GM19372 (cell line): ENCODE data around the gene SLC30A3.
"Not testable (repeated sequence)": the region's sequence is repeated elsewhere in the genome, so short reads cannot be mapped to it uniquely, and the experiment has no call there.

Experiments used
- ATAC-seq: cut with Tn5 transposase; IDR thresholded peaks from one replicate; pipeline ENCODE4 v1.9.1; 2021; ENCODE audit warnings: mild to moderate bottlenecking, low read depth, moderate library complexity; ENCODE audit not compliant: unreplicated experiment

SLC30A3 gene

GRCh38 chr2:27262379-27263286 lies at the start of gene SLC30A3:
Gene SLC30A3, minus strand, starts transcription at chr2:27263047. Its CDS starts 141 bp downstream, at chr2:27262906.
- peak; percentile 54 for ATAC-seq

GRCh38 chr2:27312152-27312551 lies 49.3 kb upstream of the SLC30A3 start:
- no peak for ATAC-seq

- ATAC-seq: no peak
These were observed 46.8 kb upstream of the SLC30A3 start for GRCh38 chr2:27309651-27310050.

GRCh38 chr2:27308359-27308881 lies 45.6 kb upstream of the SLC30A3 start, which contains the start of gene UCN:
Gene UCN, minus strand, starts transcription at chr2:27308445. Its CDS starts 550 bp downstream, at chr2:27307895.
- ATAC-seq: no peak

- no peak for ATAC-seq
These were observed 44.9 kb upstream of the SLC30A3 start for GRCh38 chr2:27307545-27308358.

GRCh38 chr2:27307287-27307544 lies 44.4 kb upstream of the SLC30A3 start:
- ATAC-seq: no peak

- ATAC-seq: no peak
These were observed 43.9 kb upstream of the SLC30A3 start for GRCh38 chr2:27306573-27307286.

- no peak for ATAC-seq
These were observed 43.3 kb upstream of the SLC30A3 start for GRCh38 chr2:27306136-27306535.

- ATAC-seq: no peak
These were observed 42.7 kb upstream of the SLC30A3 start for GRCh38 chr2:27305516-27305915.

GRCh38 chr2:27304488-27305240 lies 41.8 kb upstream of the SLC30A3 start:
- ATAC-seq: no peak

- no peak for ATAC-seq
These were observed 40.5 kb upstream of the SLC30A3 start for GRCh38 chr2:27303093-27304025.

- ATAC-seq: not testable (repeated sequence)
These were observed 37.8 kb upstream of the SLC30A3 start for GRCh38 chr2:27300606-27301005.

- no peak for ATAC-seq
These were observed 35.7 kb upstream of the SLC30A3 start for GRCh38 chr2:27298391-27299080.

GRCh38 chr2:27297195-27297594 lies 34.3 kb upstream of the SLC30A3 start:
- no peak for ATAC-seq

- ATAC-seq: no peak
These were observed 33.6 kb upstream of the SLC30A3 start for GRCh38 chr2:27296481-27296880.

GRCh38 chr2:27294928-27295327 lies 32.1 kb upstream of the SLC30A3 start:
- ATAC-seq: no peak

- no peak for ATAC-seq
These were observed 29.0 kb upstream of the SLC30A3 start for GRCh38 chr2:27291865-27292264.

- no peak for ATAC-seq
These were observed 27.7 kb upstream of the SLC30A3 start for GRCh38 chr2:27290549-27290948.
